ENCODE data around the gene FCN1.
"Not testable (repeated sequence)": the region's sequence is repeated elsewhere in the genome, so short reads cannot be mapped to it uniquely, and the experiment has no call there.

Gene FCN1

DNA sequence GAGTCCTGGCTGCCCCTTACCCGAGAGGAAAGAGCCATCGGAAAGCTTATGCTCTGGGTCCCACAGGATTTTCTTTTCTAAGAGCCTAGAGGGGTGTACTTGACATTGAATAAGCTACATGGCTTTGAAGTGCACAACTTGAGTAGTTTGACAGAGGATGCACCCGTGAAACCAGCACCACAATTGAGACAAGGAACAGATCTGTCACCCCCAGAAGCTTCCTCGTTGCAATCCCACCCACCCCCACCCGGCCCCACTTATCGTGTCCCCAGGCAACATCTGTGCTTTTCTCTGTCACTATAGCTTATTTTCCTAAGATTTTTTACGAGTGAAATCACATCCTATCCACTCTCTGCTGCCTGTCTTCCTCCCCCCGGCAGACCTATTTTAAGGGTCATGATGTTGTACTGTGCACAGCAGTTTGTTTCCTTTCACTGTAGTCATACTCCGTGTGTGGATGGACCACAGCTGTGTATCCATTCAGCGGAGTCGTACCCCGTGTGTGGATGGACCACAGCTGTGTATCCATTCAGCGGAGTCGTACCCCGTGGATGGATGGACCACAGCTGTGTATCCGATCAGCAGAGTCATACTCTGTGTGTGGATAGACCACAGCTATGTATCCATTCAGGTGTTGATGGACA lies 45.9 kb downstream of the FCN1 start:
- no peak for DNase-seq (ENCODE audit: low spot score)

- DNase-seq (ENCODE audit: low spot score) = no peak
Measured at GRCh38 chr9:134870746-134871662, 46.7 kb downstream of the FCN1 start.

- DNase-seq (ENCODE audit: low spot score) = no peak
Measured at GRCh38 chr9:134870301-134870694, 47.4 kb downstream of the FCN1 start.

- DNase-seq (ENCODE audit: low spot score) = no peak
Measured at GRCh38 chr9:134869554-134870300, 48.0 kb downstream of the FCN1 start.

- no peak for DNase-seq (ENCODE audit: low spot score)
Measured at GRCh38 chr9:134868751-134869553, 48.8 kb downstream of the FCN1 start.

GRCh38 chr9:134867917-134868750 lies 49.6 kb downstream of the FCN1 start:
- DNase-seq (ENCODE audit: low spot score) = no peak

DNA sequence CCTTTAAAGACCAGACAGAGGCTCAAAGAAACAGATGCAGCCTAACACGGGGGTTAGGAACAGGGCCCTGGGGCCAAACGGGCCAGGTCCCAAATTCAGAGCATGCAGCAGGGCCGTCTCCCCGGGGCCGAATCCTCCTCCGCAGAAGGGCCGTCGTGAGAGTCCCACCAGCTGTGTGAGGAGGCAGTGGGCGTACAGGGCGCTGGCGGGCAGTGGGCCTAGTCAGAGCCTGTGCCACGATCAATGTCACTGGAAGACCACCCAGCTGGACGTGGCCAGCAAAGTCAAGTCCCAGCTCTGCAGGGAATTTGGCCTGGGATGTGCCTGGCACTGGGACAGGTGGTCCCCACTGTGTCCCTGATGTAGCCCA lies 52.9 kb downstream of the FCN1 start:
- DNase-seq (ENCODE audit: low spot score) = no peak

DNA sequence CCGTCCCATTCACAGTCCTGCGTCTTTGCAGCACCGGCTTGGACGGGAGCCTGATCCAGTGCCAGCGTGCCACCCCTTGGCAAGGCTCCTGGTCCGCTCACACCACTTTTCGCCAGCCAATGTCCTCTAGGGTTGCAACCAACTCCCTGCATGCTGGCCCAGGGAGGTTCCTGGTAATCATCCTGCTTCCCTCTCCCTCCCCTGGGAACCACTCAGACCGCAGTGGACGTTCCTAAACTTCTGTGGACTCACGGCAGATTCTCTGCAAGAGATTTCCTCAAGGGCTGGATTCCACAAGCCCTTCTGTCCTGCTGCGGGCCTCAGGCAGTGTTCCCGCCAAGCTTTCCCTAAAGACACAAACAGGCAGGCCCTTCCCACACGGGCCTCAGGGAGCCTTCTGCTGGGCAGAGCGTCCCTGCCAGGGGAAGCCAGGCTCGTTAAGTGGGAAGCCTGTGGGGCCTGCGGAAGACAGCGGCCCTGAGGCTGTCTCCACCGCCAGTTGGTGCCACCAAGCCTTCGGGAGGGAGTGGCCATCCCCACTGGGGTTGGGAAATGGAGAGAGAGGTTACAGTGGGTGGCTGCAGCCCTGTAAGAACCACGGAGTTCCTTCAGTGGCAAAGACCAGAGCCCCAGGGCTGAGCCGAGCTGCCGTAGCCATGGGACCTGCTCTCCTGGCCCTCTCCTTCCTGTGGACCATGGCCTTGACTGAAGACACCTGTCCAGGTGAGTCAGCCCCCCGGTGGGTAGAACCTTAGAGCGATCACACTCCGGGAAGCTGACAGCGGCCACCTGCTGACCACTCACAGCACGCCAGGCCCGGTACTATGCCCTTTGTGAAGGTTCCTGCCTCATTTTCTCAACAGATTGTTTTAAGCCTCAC lies 53.5 kb downstream of the FCN1 start:
- DNase-seq (ENCODE audit: low spot score) = no peak

GRCh38 chr9:134863306-134863902 lies 54.3 kb downstream of the FCN1 start:
- no peak for DNase-seq (ENCODE audit: low spot score)

- DNase-seq (ENCODE audit: low spot score) = no peak
Measured at GRCh38 chr9:134861595-134862334, 55.9 kb downstream of the FCN1 start.

DNA sequence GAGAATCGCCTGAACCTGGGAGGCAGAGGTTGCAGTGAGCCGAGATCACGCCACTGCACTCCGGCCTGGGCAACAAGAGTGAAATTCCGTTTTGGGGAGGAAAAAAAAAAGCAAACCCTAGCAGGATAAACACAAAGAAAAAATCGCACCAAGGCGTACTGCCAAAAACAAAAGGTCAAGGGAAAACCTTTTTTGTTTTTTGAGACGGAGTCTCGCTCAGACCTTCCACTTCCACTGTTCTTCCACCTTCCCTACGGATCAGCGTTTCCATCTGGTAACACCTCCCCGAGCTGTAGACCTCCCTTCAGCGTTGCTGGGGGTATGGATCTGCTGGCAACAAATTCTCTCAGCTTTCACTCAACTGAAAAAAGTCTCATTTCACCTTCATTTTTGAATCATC lies 57.2 kb downstream of the FCN1 start:
- DNase-seq (ENCODE audit: low spot score) = no peak

GRCh38 chr9:134858051-134858841 lies 59.5 kb downstream of the FCN1 start:
- DNase-seq (ENCODE audit: low spot score) = no peak

GRCh38 chr9:134857451-134857850 lies 60.3 kb downstream of the FCN1 start:
- DNase-seq (ENCODE audit: low spot score) = not testable (repeated sequence)

DNA sequence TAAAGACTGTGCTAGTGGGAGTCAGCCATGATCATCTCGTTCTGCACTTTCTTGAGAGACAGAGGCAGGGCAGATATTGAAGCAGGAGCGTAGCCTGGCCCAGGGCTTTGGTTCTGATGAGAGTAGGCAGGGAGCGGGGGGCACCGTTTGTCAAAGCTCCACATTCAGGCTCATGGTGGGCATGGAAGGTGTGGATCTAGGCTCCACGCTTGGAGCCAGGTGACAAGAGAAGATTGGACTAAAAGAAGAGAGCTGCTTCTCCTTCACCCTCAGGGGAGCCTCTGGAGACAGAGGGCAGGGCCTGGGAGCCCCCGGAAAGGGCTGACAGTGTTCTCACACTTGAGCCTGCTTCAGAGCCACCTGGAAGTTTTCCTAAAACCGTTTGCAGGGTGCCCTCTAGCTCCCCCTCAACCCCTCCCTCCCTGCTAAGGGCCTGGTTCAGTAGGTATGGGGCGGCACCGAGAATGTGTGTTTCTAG lies 61.8 kb downstream of the FCN1 start:
- DNase-seq (ENCODE audit: low spot score) = no peak

Measured in hematopoietic multipotent progenitor cell treated with erythropoietin and hydrocortisone succinate and interleukin-3 and kit ligand, for 15 days (in vitro differentiated cells).